HG03280 (cell line): ENCODE results near the gene ROR2.
A peak's percentile ranks its signal among the peaks of the same experiment; 100 is the strongest.

ENCODE experiments used
- ATAC-seq: cut with Tn5 transposase; IDR thresholded peaks from one replicate; pipeline ENCODE4 v1.9.1; 2021; ENCODE audit warnings: mild to moderate bottlenecking, moderate library complexity; ENCODE audit not compliant: unreplicated experiment

Gene ROR2

DNA sequence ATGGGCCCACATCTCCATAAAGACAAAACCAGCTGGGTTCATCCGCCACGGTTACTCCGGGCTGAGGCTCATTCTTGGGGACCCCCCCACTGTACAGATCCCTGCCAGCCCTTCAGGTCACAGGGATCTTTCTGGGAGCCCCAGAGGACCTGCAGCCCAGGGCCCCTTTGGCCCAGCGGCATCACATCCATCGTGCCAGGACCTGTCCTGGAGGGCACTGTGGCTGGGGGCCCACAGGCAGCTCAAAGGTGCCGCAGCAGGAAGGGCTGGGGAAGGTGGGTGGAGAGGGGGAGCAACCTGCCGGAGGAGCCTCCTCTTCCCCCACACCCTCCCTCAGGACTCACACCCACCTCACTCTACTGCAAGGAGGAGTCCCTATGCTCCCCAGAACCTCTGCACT is 252.8 kb downstream of the ROR2 start:
- no peak for ATAC-seq

GRCh38 chr9:91694081-91694870 is 255.8 kb downstream of the ROR2 start:
- ATAC-seq, result no peak

DNA sequence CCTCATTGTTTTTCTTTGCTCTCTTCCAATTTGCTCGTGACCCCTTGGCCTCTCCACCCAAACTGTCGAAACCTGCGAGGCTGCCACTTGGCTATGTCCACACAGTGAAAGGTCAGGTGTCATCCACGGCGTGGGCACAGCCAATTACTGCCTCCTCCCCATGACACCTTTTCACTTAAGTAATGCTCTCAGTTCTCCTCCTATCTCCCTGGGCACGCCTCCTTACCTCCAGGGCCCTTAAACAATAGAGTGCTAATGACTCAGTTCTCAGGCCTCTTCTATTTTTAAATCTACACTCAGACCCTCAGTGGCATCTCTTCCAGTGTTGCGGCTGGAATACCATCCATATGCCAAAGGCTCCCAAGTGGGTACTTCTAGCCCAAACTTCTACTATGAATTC is 256.8 kb downstream of the ROR2 start:
- no peak for ATAC-seq

- ATAC-seq, result no peak
Measured at GRCh38 chr9:91690540-91691249, 259.3 kb downstream of the ROR2 start.

GRCh38 chr9:91689006-91689405 is 261.0 kb downstream of the ROR2 start:
- no peak for ATAC-seq

- no peak for ATAC-seq
Measured at GRCh38 chr9:91683269-91683668, 266.8 kb downstream of the ROR2 start.

- ATAC-seq, result no peak
Measured at GRCh38 chr9:91682806-91683205, 267.2 kb downstream of the ROR2 start.

DNA sequence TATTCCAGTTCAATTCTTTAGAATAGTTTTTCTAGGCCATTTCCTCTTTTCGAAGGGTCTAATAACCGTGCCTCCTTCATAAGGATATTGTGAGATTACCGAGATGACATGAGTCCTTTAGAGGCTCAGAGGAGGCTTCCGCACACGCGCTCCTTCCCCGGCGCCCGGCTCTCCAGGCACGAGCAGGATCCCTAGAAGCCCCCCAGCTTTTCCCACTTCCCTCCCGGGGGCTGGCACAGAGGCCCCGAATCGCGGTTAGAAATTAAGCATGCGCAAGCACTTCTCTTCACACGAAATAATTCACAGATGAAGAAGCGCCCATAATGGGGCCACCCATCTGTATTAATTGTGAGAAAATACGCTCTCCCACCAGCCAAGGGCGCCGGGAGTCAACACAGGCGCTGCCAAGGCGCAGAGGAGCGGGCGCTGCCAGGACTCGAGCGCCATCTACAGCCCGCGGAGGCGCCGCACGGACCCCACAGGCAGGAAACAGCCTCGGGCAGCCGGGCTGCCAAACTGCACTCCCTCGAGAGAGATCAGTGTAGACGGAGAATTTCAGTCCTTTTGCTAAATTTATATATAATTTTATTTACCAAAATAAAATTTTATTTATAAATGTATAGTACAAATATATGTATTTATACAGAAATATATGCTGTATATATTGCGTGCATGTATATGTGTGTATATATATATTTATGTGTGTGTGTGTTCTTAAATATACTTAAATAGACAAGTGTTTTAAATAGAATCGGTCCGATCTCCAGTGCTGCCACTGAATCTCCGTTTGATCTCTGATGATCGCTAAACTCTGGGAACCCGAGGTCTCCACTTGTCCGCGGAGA is 268.3 kb downstream of the ROR2 start:
- peak; percentile 70 for ATAC-seq

GRCh38 chr9:91680998-91681397 is 269.0 kb downstream of the ROR2 start:
- ATAC-seq, result no peak

GRCh38 chr9:91680106-91680505 is 269.9 kb downstream of the ROR2 start:
- no peak for ATAC-seq

DNA sequence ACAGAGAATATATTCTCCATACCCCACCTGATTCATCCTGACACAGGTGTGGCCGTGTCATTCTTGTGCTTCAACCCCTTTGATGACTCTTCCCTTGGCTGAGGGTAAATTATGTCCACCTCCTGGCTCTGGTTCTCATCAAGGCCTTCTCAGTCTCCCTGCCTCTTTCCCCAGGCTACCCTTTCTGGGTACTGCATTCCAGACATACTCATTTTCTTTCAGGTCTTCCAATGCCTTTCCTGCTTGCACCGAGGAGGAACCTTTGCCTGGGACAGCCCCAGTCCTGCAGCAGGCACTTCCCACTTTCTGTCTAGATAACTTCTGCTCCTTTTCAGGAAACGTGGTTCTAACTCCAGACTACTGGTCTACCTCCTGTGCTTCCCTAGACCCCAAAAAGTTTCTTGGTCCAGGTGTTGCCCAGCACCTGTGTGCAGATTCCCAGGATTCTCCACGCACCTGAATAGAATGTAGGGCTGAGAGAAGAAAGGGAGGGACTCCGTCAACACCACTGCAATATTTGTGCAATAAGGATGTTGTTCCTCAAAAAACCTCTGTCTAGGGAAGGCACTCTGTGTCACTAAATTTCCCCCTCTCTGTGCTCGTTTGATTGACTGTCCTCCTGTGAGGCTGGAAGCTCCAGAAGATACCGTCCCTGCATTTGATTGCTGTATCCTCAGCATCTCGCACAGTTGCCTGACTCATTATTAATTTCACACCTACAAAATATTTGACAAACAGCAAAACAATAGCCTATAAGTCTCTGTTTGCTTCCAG is 271.0 kb downstream of the ROR2 start:
- ATAC-seq, result no peak

DNA sequence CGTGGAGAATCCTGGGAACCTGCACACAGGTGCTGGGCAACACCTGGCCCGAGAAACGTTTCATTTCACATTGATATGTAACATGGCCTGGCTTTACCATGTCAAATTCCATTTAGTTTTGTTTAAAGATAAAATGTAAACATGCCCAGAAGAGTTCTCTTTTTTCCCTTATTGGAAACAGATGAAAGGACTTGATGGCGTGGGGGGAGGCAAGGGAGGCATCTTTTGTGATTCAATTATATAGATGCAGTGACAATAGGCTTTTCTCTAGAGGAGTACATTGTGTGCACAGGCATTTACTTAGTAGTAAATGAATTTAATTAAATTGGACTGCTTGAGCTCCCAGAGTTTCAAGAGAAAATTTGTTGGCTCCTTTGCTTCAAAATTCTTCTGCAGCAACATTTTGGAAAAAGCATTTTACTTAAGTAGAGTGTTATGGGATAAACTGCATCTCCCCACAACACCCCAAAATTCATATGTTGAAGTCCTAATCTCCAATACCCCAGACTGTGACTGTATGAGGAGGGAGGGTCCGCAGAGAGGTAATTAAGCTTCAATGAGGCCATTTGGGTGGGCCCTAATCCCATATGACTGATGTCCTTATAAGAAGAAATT is 272.1 kb downstream of the ROR2 start:
- no peak for ATAC-seq

- ATAC-seq, result no peak
Measured at GRCh38 chr9:91677331-91677730, 272.7 kb downstream of the ROR2 start.

GRCh38 chr9:91676046-91676445 is 274.0 kb downstream of the ROR2 start:
- no peak for ATAC-seq

DNA sequence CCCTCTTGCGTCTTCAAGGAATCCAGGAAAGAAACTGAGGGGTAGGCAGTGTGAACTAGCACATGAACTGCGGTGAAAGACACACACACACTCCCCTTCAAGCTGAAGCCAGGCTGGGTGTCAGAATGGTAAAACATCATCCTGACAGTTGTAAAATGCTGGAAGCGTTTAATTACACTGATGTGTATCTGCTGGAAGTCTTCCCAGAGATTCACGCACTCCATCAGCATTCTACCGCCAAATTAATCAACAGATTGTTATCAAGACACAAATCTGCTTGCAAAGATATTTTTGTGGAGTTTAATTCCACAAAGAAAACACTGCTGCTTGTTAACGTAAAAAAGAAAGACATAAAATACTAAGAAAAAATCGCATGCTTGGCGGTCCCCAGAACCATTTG is 285.4 kb downstream of the ROR2 start:
- ATAC-seq, result no peak

- no peak for ATAC-seq
Measured at GRCh38 chr9:91663858-91664257, 286.2 kb downstream of the ROR2 start.

GRCh38 chr9:91661451-91661850 is 288.6 kb downstream of the ROR2 start:
- no peak for ATAC-seq

- no peak for ATAC-seq
Measured at GRCh38 chr9:91660521-91660920, 289.5 kb downstream of the ROR2 start.

- ATAC-seq, result no peak
Measured at GRCh38 chr9:91659529-91660495, 290.2 kb downstream of the ROR2 start.
